GM19455 (cell line): Measurements from ENCODE around the gene SWI5.
A peak's percentile ranks its signal among the peaks of the same experiment; 100 is the strongest.

Experiments
- ATAC-seq: cut with Tn5 transposase; IDR thresholded peaks from one replicate; pipeline ENCODE4 v1.9.1; 2021; ENCODE audit not compliant: unreplicated experiment

SWI5 gene

GRCh38 chr9:128251732-128252100, 24.4 kb upstream of the SWI5 start:
- no peak for ATAC-seq

GRCh38 chr9:128252317-128253139, 23.5 kb upstream of the SWI5 start:
- no peak for ATAC-seq

DNA sequence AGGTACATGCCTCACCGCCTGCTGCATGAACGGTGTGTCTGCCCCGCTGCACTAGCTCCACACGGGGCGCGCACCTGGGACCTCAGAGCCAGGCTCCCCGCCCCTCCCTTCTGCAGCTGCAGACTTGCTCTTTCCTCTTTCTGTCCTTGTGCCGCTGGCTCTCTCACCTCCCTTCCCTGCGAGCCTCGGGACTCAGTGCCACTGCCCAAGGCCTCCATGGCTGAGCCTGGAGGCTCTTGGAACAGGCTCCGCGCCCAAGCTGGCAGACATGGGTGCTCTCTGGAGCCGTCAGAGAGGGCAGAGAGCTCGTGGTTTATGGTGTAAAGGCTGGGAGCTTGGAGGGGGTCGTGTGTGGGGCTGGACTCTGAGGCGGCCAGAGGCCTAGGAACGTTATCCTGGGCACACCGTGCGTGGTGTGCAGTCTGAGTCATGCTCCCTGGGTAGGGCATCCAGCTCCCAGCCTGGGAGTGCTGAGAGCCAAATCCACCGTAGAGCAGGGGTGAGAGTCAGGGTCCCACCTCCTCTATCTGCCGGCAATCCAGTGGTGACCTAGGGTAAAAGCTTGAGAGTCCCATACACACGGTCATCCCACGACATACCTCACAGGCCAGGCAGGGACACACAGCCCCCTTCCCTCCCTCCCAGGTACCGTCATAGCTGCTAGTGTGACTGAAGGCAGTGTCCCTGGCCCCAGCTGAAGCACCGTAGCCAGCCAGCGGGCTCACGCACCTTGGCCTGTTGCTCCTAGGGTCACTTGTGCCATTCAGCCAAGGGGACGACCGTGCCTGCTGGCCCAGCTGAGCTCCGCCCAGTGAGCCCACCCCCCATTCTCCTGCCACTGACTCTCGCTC, 22.7 kb upstream of the SWI5 start:
- ATAC-seq, result no peak

DNA sequence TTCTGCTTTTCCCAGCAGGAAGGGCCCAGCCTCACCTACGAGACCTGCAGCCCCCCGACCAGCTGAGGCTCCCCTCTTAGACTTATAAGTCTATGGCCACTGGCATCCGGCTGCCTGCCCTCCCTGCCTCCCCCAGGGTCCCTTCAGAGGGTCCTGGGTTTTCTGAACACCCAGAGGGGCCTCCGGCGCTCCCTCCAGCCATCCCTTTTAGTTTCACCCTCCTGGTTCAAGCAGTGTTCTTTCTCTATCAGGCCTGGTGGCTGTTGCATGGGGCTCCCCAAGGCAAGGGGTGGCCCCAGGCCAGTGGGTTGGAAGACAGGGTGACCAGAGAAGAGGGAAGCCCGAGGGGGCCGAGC, 22.1 kb upstream of the SWI5 start:
- ATAC-seq, result no peak

GRCh38 chr9:128254362-128254761, 21.7 kb upstream of the SWI5 start:
- no peak for ATAC-seq

DNA sequence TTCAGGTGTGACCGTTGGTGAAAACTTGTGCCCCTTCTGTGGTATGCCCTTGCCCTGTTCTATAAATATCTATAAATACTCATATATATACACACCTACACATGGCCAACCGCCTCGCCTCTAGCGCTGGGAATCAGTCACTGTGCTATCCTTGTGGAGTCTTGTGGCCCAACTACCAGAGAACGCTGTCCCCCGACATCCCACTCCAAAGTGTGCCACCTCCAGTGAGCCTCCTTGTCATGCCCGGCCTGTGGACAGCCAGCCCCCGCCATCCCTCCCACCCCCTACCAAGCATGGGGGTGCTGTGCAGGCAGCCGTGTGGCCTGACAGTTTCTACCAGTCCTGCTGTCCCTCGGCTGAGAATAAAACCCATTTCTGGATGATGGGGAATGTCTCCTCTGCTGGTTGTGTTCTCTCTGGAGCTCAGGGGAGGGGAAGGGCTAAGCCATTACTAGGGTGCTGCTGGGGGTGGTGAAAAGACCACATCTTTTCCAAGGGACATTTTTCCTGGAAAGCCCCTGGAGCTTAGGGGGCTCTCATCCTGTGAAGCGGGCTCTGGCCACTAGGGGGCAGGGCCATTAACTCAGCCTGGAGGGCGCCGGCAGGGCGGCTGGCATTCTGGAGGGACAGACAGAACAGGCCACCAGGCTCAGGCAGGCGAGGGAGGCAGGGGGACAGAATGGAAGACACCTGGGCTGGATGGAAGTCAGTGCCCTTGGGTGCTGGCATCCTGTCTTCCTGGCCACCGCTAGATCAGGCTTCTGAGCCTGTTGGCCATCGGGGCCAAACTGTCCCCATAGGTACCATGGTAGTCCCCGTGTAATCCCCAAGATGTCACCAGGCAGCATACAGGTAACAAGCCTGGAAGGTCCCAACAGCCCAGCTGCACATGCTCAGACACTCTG, 21.0 kb upstream of the SWI5 start:
- ATAC-seq, result no peak

DNA sequence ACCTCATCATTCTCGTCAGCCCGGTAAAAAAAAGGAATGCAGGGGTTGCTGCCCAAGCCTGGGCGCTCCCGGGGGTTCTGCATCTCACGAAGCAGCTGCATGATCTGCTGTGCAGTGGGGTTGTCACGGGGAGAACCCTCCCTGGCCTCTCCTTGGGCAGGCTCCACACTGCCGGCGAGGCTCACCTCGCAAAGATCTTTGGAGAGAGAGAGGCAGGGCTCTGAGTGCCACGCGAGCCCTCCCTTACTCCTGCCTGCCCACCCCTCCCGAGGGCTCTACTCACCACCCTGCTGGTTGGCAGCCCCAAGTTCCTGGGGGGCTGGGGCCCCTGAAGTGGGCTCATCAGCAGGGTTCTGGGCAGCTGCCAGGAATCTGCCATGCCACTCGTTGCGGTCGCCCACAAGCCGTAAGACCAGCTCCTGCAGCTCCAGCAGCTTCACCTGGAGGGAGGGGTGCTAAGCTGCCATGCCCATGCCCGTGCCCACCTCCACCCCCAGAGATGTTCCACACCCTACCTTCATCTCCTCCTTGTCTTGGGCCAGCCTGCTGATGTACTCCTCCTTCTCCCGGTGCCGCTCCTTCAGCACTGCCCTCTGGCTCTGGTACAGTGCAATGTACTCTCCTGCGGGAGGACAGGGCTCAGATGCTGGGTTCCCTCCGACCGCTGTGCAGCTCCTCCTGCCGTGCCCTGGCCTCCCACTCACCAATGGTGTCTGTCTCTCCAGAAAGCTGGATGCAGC, 18.8 kb upstream of the SWI5 start:
- no peak for ATAC-seq

DNA sequence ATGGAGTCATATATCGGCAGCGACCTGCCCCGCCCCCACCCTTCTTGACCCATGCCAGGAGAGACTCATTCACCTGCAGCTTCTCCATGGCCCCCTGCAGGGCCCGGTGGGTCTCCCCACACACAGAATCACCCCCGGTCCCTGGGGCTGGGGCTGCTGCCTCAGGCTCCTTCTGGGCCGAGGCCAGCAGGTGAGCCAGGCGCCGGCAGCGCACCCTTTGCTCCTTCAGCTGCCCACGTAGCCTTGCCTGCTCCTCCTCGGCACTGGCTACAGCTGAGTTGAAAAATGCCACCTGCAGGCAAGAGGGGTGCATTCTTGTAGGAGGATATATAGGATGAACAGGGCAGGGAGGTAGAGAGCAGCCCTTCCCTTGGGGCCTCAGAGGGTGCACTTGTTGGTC, 18.2 kb upstream of the SWI5 start:
- ATAC-seq, result no peak

- no peak for ATAC-seq
Measured at GRCh38 chr9:128258326-128258725, 17.8 kb upstream of the SWI5 start.

- no peak for ATAC-seq
Measured at GRCh38 chr9:128259156-128259555, 16.9 kb upstream of the SWI5 start.

GRCh38 chr9:128260340-128260739, 15.7 kb upstream of the SWI5 start:
- ATAC-seq, result no peak

- ATAC-seq, result no peak
Measured at GRCh38 chr9:128262687-128263086, 13.4 kb upstream of the SWI5 start.

DNA sequence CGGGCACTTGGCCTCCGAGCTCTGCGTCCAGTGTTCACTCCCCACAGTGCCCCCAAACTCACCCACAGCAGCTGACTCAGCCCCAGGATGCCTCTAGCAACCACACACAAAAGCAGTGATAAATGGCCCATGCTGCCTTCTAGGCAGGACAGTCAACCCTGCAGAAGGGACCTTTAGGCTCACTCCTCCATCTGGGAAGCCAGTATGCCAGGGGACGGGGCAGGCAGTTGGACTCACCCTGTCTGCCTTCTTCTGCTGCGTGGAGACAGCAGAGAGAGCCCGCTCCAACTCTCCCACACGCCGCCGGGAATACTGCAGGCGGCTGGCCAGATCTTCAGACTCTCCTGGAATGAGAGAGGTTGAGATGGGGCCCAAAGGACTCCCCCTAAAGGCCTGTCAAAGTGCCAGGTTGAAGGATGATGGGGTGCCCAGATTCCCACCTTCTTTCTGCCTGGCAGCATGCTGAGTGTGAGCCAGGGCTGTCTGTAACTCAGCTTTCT, 10.7 kb upstream of the SWI5 start:
- no peak for ATAC-seq

GRCh38 chr9:128266868-128267590, 9.0 kb upstream of the SWI5 start:
- ATAC-seq, result no peak

- no peak for ATAC-seq
Measured at GRCh38 chr9:128271112-128271511, 5.0 kb upstream of the SWI5 start.

GRCh38 chr9:128271512-128271911, 4.6 kb upstream of the SWI5 start:
- ATAC-seq, result no peak

- ATAC-seq, result no peak
Measured at GRCh38 chr9:128274245-128274644, 1.8 kb upstream of the SWI5 start.

DNA sequence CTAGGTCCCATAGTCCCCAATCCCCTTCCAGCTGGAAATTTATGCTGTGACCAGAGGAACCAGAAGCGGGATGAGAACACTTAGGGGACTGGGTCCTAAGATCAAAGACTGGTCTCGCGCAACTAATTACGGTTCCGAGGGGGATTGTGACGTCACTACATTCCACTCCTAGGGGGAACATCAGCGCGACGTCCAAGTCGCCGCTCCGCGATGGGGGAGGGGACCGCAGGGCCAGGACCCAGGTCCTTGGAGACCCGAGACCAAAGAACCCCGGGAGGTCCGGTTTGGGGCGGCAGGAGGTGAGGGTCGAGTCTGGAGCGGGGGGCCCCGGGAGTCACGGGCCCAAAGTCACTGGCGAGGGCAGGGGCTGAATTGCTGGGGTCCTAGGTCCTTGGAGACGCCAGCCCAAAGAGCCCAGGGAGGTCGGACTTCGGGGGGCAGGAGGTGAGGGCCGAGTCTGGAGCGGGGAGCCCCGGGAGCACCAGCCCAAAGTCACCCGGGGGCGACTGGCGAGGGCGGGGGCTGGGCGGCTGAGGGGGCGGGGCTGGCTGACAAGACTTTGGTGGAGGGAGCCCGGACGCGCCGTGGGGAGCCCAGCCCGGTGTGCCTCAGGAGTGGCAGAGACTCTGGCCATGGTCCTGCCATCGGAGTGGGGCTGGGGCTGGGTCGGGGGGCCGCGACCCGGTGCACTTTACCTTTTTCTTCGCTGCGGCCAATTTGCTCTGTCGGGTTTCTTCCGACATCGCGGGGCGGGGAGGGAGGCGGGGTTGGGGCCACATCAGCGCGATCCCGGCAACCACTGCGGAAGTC, 673 bp upstream of the SWI5 start, which contains the start of gene GOLGA2:
Gene GOLGA2 (minus strand): TSS at position 810 of the 810 bp plus-strand sequence. CDS start 31 bp downstream, at position 779.
- peak; percentile 53 for ATAC-seq
